Subcutaneous abdominal adipose tissue (tissue), 5 donors: ENCODE data around the gene GIMAP6.
"Not testable (repeated sequence)": the region's sequence is repeated elsewhere in the genome, so short reads cannot be mapped to it uniquely, and the experiment has no call there.

Experiments used
- H3K27ac ChIP-seq: one replicate; pipeline ENCODE4 v1.7.0; 2013; ENCODE audit warnings: low read depth, mild to moderate bottlenecking, inconsistent platforms, low read length, moderate library complexity
- H3K27me3 ChIP-seq, 5 donors: one replicate each; pipeline ENCODE4 v1.7.0; 2013; ENCODE audit warnings: low read length in 5 of 5, inconsistent platforms in 1 of 5; ENCODE audit not compliant: control insufficient read depth in 5 of 5, insufficient read depth in 4 of 5
- H3K36me3 ChIP-seq, 5 donors: one replicate each; pipeline ENCODE4 v1.7.0; 2013; ENCODE audit warnings: low read length in 5 of 5; ENCODE audit not compliant: control insufficient read depth in 5 of 5, insufficient read depth in 5 of 5
- H3K4me1 ChIP-seq, 5 donors: one replicate each; pipeline ENCODE4 v1.7.0; 2013; ENCODE audit warnings: low read length in 5 of 5, mild to moderate bottlenecking in 3 of 5, moderate library complexity in 1 of 5; ENCODE audit not compliant: control insufficient read depth in 5 of 5, insufficient read depth in 5 of 5
- H3K4me3 ChIP-seq, 5 donors: one replicate each; pipeline ENCODE4 v1.7.0; 2013; ENCODE audit warnings: low read length in 5 of 5, low read depth in 1 of 5
- H3K9ac ChIP-seq, 5 donors: one replicate each; pipeline ENCODE4 v1.7.0; 2013; ENCODE audit warnings: low read length in 5 of 5, mild to moderate bottlenecking in 4 of 5, moderate library complexity in 3 of 5
- H3K9me3 ChIP-seq, 5 donors: one replicate each; pipeline ENCODE4 v1.7.0; 2013; ENCODE audit warnings: low read length in 5 of 5; ENCODE audit not compliant: control insufficient read depth in 5 of 5
- donor health status: healthy.
- donor health status: healthy.
- donor health status: healthy.
- donor health status: healthy.
- donor health status: healthy.

The GIMAP6 gene

DNA sequence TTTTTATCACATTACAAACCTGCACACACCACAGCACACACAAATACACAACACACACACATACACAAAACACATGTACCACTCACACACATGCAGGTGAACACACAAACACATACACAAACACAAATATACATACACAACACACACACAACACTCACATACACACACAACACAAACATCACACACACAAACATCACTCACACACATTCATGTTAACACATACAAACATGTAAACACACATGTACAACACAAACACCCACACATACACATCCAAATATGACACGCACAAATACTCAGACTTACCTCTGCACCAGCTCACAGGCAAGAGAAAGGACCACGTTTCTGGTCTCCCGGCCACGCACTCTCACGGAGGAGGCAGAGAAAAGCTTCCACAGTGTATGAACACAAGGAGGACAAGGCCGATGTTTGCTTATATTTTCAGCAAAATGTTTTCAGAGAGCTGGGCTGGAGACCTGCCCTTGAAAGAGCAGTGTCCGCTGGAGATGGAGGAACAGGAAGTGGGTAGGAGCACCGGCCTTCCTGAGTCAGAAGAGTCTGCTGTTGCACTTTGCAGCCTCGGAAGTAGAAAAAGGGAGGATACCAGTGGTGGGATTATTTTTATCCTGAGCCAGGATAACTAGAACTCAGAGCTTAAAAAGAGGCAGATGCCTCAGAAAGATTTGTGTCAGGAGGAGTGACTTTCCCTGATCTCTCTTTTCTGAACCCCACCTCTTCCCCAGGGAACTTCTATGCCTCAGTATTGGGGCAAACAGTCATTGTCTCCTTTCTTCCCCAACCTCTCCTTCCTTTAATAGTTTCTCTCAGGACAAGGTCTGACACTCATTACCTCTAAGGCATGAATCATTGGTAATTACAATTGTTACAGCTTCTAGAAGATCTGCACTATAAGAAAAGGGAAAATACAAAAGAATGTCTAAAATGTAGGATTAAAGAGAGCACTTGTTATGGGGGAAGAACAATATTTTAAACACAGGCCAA, at the start of gene GIMAP6:
Gene GIMAP6 (minus strand): TSS at position 520 of the 999 bp plus-strand sequence. CDS start 2,243 bp downstream, outside the sequence.
- Histone ChIP-seq H3K9ac (peak within 1 kb of the TSS in 4 of 5 donors; percentile 13 to 84 (median 63)), H3K9me3 (no peaks in the 10 kb centered on the region), H3K4me1 (peaks cover 0 to 43% (median 9%) of the 10 kb centered on the region in 5 donors), H3K27ac (peak within 1 kb of the TSS; percentile 89), H3K27me3 (no peaks in the 10 kb centered on the region), H3K36me3 (peaks cover 0 to 18% (median 14%) of the 10 kb centered on the region in 5 donors), H3K4me3 (peak within 1 kb of the TSS; percentile 55 to 83 (median 65))

DNA sequence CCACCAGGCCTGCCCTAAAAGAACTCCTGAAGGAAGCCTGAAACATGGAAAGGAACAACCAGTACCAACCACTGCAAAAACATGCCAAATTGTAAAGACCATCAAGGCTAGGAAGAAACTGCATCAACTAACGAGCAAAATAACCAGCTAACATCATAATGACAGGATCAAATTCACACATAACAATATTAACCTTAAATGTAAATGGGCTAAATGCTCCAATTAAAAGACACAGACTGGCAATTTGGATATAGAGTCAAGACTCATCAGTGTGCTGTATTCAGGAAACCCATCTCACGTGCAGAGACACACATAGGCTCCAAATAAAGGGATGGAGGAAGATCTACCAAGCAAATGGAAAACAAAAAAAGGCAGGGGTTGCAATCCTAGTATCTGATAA, 48.2 kb upstream of the GIMAP6 start:
- peaks cover 0 to 19% (median 8%) of the 10 kb centered on the region in 5 donors for H3K4me1 ChIP-seq
- H3K4me3 ChIP-seq, H3K36me3 ChIP-seq, H3K27me3 ChIP-seq, H3K9ac ChIP-seq, H3K27ac ChIP-seq, H3K9me3 ChIP-seq: not testable (repeated sequence)

DNA sequence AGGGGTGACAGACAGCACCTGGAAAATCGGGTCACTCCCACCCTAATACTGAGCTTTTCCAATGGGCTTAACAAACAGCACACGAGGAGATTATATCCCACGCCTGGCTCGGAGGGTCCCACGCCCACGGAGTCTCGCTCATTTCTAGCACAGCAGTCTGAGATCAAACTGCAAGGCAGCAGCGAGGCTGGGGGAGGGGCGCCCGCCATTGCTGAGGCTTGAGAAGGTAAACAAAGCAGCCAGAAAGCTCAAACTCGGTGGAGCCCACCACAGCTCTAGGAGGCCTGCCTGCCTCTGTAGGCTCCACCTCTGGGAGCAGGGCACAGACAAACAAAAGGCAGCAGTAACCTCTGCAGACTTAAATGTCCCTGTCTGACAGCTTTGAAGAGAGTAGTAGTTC, 46.4 kb upstream of the GIMAP6 start:
- H3K27ac ChIP-seq, H3K36me3 ChIP-seq, H3K4me1 ChIP-seq, H3K27me3 ChIP-seq, H3K9ac ChIP-seq, H3K9me3 ChIP-seq, H3K4me3 ChIP-seq: not testable (repeated sequence)

DNA sequence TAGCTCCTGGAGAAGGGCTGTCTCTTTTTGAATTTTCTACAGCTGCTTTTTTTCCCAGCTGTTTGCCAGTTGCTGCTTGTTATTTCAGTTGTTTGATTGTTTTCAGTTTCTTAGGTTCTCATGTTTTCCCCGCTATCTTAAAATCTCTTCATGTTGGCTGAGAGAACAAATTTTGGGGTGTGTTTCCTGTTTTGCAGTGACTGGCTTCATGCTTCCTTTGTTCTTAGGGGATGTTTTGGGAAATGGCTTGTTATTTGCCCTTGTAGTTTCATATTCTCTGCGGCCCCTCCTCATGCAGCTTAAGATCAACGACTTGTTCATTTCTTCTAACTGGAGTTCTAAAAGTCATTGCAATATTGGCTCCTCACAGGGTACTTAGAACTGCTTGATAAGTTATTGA, 44.7 kb upstream of the GIMAP6 start:
- H3K27ac ChIP-seq, result peak overlapping the region; percentile 22
- H3K4me1 ChIP-seq, H3K9ac ChIP-seq, H3K36me3 ChIP-seq, H3K4me3 ChIP-seq, H3K27me3 ChIP-seq, H3K9me3 ChIP-seq: not testable (repeated sequence)

DNA sequence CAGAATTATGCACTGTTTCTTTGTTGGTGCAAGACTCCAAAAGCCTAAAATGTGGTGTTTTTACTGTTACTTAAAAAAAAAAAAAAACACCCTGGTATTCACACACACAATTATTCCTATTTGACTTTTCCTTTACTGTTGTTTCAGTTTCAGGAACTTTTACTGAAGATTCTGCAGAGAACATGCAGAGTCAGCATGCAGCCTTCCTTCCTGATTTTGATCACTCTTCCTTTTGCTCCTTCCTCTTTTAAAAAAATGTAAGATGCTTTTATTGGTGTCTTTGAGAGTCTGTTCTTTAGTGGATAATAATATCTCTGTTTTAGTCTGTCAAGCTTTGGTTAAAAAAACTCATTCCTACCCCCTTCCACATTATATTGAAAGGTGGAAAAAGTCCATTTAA, 44.1 kb upstream of the GIMAP6 start:
- H3K4me1 ChIP-seq, H3K9me3 ChIP-seq, H3K4me3 ChIP-seq, H3K27me3 ChIP-seq, H3K9ac ChIP-seq, H3K36me3 ChIP-seq: not testable (repeated sequence)
- peak overlapping the region; percentile 22 for H3K27ac ChIP-seq

DNA sequence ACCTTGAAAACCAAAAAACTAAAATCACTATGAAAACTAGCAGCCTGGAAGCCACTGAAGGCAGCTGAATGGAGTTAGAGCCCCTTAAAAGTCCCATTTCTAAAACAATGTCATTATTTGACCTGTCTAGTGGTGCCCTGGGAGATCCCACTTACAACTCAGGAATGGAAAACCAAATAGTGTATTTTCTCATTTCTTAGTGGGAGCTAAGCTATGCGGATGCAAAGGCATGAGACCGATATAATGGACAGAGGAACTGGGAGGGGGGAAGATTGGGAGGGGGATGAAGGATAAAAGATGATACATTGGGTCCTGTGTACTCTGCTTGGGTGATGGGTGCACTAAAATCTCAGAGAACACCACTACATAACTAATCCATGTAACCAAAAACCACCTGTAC, 43.5 kb upstream of the GIMAP6 start:
- Histone ChIP-seq H3K27ac (peak overlapping the region; percentile 50), H3K9ac (no peak overlapping the region), H3K27me3 (no peaks in the 10 kb centered on the region), H3K36me3 (no peaks in the 10 kb centered on the region), H3K4me3 (no peak overlapping the region), H3K4me1 (peaks cover 0 to 7% (median 4%) of the 10 kb centered on the region in 5 donors), H3K9me3 (no peaks in the 10 kb centered on the region)

DNA sequence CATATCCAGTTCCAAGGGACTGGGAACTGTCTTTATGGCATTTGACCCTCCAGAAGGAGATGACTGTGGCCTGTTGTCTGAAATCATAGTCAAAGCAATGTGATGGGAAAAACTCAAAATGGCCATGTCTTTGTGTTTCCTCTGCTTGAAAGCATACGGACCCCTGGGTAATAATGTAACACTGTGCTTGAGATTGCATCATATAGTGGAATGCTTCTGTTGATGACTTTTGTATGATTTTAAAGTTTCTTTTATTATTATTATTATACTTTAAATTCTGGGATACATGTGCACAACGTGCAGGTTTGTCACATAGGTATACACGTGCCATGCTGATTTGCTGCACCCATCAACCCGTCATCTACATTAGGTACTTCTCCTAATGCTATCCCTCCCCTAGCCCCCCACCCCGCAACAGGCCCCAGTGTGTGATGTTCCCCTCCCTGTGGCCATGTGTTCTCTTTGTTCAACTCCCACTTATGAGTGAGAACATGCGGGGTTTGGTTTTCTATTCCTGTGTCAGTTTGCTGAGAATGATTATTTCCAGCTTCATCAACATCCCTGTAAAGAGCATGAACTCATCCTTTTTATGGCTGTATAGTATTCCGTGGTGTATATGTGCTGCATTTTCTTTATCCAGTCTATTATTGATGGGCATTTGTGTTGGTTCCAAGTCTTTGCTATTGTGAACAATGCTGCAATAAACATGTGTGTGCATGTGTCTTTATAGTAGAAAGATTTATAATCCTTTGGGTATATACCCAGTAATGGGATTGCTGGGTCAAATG, 39.8 kb upstream of the GIMAP6 start:
- not testable (repeated sequence) for H3K27ac ChIP-seq, H3K27me3 ChIP-seq, H3K4me1 ChIP-seq, H3K9ac ChIP-seq, H3K36me3 ChIP-seq, H3K4me3 ChIP-seq, H3K9me3 ChIP-seq

DNA sequence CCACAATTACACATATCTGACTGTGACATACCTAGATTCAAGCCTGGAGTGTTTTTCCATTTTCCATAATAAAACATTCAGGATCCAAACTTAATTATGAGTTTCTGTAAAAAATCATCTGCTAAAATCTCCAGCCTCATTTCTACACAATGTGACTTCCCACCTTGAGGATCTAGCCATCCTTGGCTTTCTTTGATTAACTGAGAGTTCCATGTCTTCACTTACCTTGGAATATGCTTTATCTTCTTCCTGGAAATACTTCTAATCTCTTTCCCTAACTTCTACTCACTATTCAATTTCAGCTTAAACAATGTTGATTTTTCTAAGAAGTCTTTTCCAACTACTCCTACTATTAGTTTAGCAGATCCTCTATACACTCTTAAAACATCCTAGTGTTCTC, 36.8 kb upstream of the GIMAP6 start:
- no peak overlapping the region for H3K27ac ChIP-seq
- no peak overlapping the region for H3K9ac ChIP-seq
- no peak overlapping the region for H3K4me3 ChIP-seq
- H3K9me3 ChIP-seq, result peaks cover 0 to 3% (median 0%) of the 10 kb centered on the region in 5 donors
- H3K4me1 ChIP-seq, result peaks cover 0 to 7% (median 0%) of the 10 kb centered on the region in 5 donors
- no peaks in the 10 kb centered on the region for H3K36me3 ChIP-seq
- no peaks in the 10 kb centered on the region for H3K27me3 ChIP-seq

DNA sequence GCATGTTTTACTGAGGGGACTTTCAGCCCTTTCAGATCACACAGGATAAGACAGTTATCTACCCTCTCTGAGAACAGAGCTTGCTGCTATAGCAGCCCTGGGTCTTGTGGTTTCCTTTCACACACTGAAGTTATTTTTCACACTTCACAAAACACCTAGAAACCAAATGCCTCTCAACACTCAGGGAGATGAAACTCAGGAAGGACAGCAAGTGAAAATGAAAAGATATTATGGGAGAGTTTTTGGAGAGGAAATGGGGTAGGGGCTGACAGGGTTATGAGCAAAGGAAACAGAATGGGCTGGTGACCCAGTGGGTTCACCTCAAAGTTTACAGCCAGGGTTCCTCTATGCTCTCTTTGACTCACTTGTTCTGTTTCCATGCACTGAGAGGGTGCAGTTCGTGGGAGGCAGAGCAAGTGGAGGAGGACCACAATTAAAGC, 36.3 kb upstream of the GIMAP6 start:
- Histone ChIP-seq H3K27me3 (no peaks in the 10 kb centered on the region), H3K27ac (no peak overlapping the region), H3K9ac (no peak overlapping the region), H3K9me3 (peaks cover 0 to 3% (median 0%) of the 10 kb centered on the region in 5 donors), H3K36me3 (no peaks in the 10 kb centered on the region), H3K4me1 (peaks cover 0 to 7% (median 0%) of the 10 kb centered on the region in 5 donors), H3K4me3 (no peak overlapping the region)

DNA sequence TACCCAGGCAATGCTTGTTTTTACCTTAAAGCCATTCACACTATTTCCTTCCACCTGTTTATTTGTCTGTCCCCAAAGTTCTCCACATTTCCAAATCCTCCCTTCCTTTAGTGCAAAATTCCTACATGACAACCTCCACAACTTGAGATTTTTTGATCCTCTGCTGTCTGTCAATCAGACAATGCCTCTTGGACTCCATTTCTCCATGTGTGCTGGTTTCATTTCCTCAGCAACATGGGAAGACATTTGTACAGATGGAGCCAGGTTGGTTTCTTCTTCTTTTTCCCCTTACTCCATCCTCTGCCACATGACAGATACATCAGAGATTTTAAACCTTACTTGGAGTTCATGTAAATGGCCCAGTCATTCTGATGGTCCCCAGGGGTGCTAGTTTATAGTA, 34.2 kb upstream of the GIMAP6 start:
- Histone ChIP-seq H3K27ac (no peak overlapping the region), H3K4me3 (no peak overlapping the region), H3K4me1 (peaks cover 0 to 7% (median 0%) of the 10 kb centered on the region in 5 donors), H3K9me3 (peaks cover 0 to 3% (median 0%) of the 10 kb centered on the region in 5 donors), H3K9ac (no peak overlapping the region), H3K36me3 (no peaks in the 10 kb centered on the region), H3K27me3 (no peaks in the 10 kb centered on the region)
